ENCODE measurements around the gene WDR74.

The WDR74 gene

GRCh38 chr11:62839050-62839945, at the start of gene WDR74:
TSS of gene WDR74 (minus strand) at chr11:62839590. CDS start at chr11:62839570, 20 bp downstream.
- H3K4me3 ChIP-seq (ENCODE audit: low read depth, low read length), result peak within 1 kb of the TSS; percentile 97
- DNase-seq (ENCODE audit: low read depth), result peak; percentile 63

GRCh38 chr11:62889126-62889483, 49.7 kb upstream of the WDR74 start:
- no peak for DNase-seq (ENCODE audit: low read depth)
- H3K4me3 ChIP-seq (ENCODE audit: low read depth, low read length), result no peak overlapping the region

GRCh38 chr11:62888406-62888805, 49.0 kb upstream of the WDR74 start:
- no peak overlapping the region for H3K4me3 ChIP-seq (ENCODE audit: low read depth, low read length)
- DNase-seq (ENCODE audit: low read depth), result no peak

- H3K4me3 ChIP-seq (ENCODE audit: low read depth, low read length), result peak overlapping the region; percentile 2
- DNase-seq (ENCODE audit: low read depth), result no peak
Measured at GRCh38 chr11:62885137-62885750, 45.9 kb upstream of the WDR74 start.

- peak overlapping the region; percentile 82 for H3K4me3 ChIP-seq (ENCODE audit: low read depth, low read length)
- DNase-seq (ENCODE audit: low read depth), result no peak
Measured at GRCh38 chr11:62883673-62884072, 44.3 kb upstream of the WDR74 start.

- no peak for DNase-seq (ENCODE audit: low read depth)
- H3K4me3 ChIP-seq (ENCODE audit: low read depth, low read length), result peak overlapping the region; percentile 82
Measured at GRCh38 chr11:62882788-62883501, 43.6 kb upstream of the WDR74 start.

GRCh38 chr11:62882431-62882749, 43.0 kb upstream of the WDR74 start:
- peak overlapping the region; percentile 82 for H3K4me3 ChIP-seq (ENCODE audit: low read depth, low read length)
- no peak for DNase-seq (ENCODE audit: low read depth)

GRCh38 chr11:62881579-62882430, 42.4 kb upstream of the WDR74 start:
- H3K4me3 ChIP-seq (ENCODE audit: low read depth, low read length), result peak overlapping the region; percentile 82
- DNase-seq (ENCODE audit: low read depth), result peak; percentile 90

GRCh38 chr11:62880803-62881578, 41.6 kb upstream of the WDR74 start, which contains the start of gene SLC3A2:
TSS of gene SLC3A2 (plus strand) at chr11:62880896. CDS start at chr11:62881024, 128 bp downstream.
- no peak for DNase-seq (ENCODE audit: low read depth)
- H3K4me3 ChIP-seq (ENCODE audit: low read depth, low read length), result peak within 1 kb of the TSS; percentile 82

- H3K4me3 ChIP-seq (ENCODE audit: low read depth, low read length), result peak overlapping the region; percentile 82
- no peak for DNase-seq (ENCODE audit: low read depth)
Measured at GRCh38 chr11:62880231-62880802, 40.9 kb upstream of the WDR74 start.

GRCh38 chr11:62879235-62879978, 40.0 kb upstream of the WDR74 start:
- DNase-seq (ENCODE audit: low read depth), result no peak
- H3K4me3 ChIP-seq (ENCODE audit: low read depth, low read length), result peak overlapping the region; percentile 82

GRCh38 chr11:62876712-62877111, 37.3 kb upstream of the WDR74 start:
- no peak for DNase-seq (ENCODE audit: low read depth)
- H3K4me3 ChIP-seq (ENCODE audit: low read depth, low read length), result no peak overlapping the region

- DNase-seq (ENCODE audit: low read depth), result no peak
- no peak overlapping the region for H3K4me3 ChIP-seq (ENCODE audit: low read depth, low read length)
Measured at GRCh38 chr11:62875698-62876478, 36.5 kb upstream of the WDR74 start.

- no peak overlapping the region for H3K4me3 ChIP-seq (ENCODE audit: low read depth, low read length)
- no peak for DNase-seq (ENCODE audit: low read depth)
Measured at GRCh38 chr11:62874851-62875250, 35.5 kb upstream of the WDR74 start.

- H3K4me3 ChIP-seq (ENCODE audit: low read depth, low read length), result no peak overlapping the region
- DNase-seq (ENCODE audit: low read depth), result no peak
Measured at GRCh38 chr11:62865635-62866034, 26.2 kb upstream of the WDR74 start.

- no peak for DNase-seq (ENCODE audit: low read depth)
Measured at GRCh38 chr11:62863687-62864335, 24.4 kb upstream of the WDR74 start.

More at GRCh38 chr11:62863687-62864335, 24.4 kb upstream of the WDR74 start:
- no peak overlapping the region for H3K4me3 ChIP-seq (ENCODE audit: low read depth, low read length)

Data from skeletal muscle cell (primary cell).